HUES6 (cell line): ENCODE measurements around the gene SRM.
"Not testable (repeated sequence)": the region's sequence is repeated elsewhere in the genome, so short reads cannot be mapped to it uniquely, and the experiment has no call there.

ENCODE experiments used
- H3K27ac ChIP-seq: 2 replicates; pipeline ENCODE4 v1.7.0; 2013; ENCODE audit warnings: low read depth, mild to moderate bottlenecking, low read length, inconsistent platforms
- H3K27me3 ChIP-seq: 2 replicates; pipeline ENCODE4 v1.6.1; 2013; ENCODE audit warnings: low read length; ENCODE audit not compliant: control insufficient read depth, insufficient read depth
- H3K36me3 ChIP-seq: 2 replicates; pipeline ENCODE4 v1.6.1; 2013; ENCODE audit warnings: low read length; ENCODE audit not compliant: control insufficient read depth, insufficient read depth
- H3K4me1 ChIP-seq: 2 replicates; pipeline ENCODE4 v1.6.1; 2013; ENCODE audit warnings: low read length; ENCODE audit not compliant: control insufficient read depth, insufficient read depth
- H3K4me3 ChIP-seq: 2 replicates; pipeline ENCODE4 v1.5.1; 2013; ENCODE audit warnings: low read depth, low read length
- H3K9ac ChIP-seq: one replicate; pipeline ENCODE4 v1.6.1; 2013; ENCODE audit warnings: mild to moderate bottlenecking, low read length
- H3K9me3 ChIP-seq: 2 replicates; pipeline ENCODE4 v1.6.1; 2013; ENCODE audit warnings: low read depth, low read length; ENCODE audit not compliant: control insufficient read depth, insufficient read depth

Gene SRM

GRCh38 chr1:11042995-11043874, 16.6 kb downstream of the SRM start:
- Histone ChIP-seq H3K36me3 (no peaks in the 10 kb centered on the region), H3K27ac (no peak overlapping the region), H3K4me1 (0 out of 2 replicates have a peak, but pooled peaks cover 4% of the 10 kb centered on the region), H3K4me3 (no peak overlapping the region), H3K9me3 (no peaks in the 10 kb centered on the region), H3K9ac (no peak overlapping the region), H3K27me3 (0 out of 2 replicates have a peak, but pooled peaks cover 3% of the 10 kb centered on the region)

GRCh38 chr1:11042065-11042464, 17.8 kb downstream of the SRM start:
- H3K4me3 ChIP-seq: no peak overlapping the region
- 0 out of 2 replicates have a peak, but pooled peaks cover 4% of the 10 kb centered on the region for H3K4me1 ChIP-seq
- no peak overlapping the region for H3K9ac ChIP-seq
- H3K36me3 ChIP-seq: no peaks in the 10 kb centered on the region
- H3K27ac ChIP-seq: no peak overlapping the region
- no peaks in the 10 kb centered on the region for H3K9me3 ChIP-seq
- 0 out of 2 replicates have a peak, but pooled peaks cover 3% of the 10 kb centered on the region for H3K27me3 ChIP-seq

GRCh38 chr1:11041048-11041447, 18.8 kb downstream of the SRM start:
- no peak overlapping the region for H3K4me3 ChIP-seq
- no peak overlapping the region for H3K9ac ChIP-seq
- no peak overlapping the region for H3K27ac ChIP-seq
- H3K27me3 ChIP-seq: 0 out of 2 replicates have a peak, but pooled peaks cover 3% of the 10 kb centered on the region
- H3K36me3 ChIP-seq: no peaks in the 10 kb centered on the region
- no peaks in the 10 kb centered on the region for H3K9me3 ChIP-seq
- 0 out of 2 replicates have a peak, but pooled peaks cover 4% of the 10 kb centered on the region for H3K4me1 ChIP-seq

GRCh38 chr1:11040105-11040429, 19.8 kb downstream of the SRM start:
- H3K4me1 ChIP-seq, H3K27ac ChIP-seq, H3K27me3 ChIP-seq, H3K9me3 ChIP-seq, H3K36me3 ChIP-seq, H3K4me3 ChIP-seq, H3K9ac ChIP-seq: not testable (repeated sequence)

- Histone ChIP-seq H3K4me3 (no peak overlapping the region), H3K27ac (no peak overlapping the region), H3K4me1 (no peaks in the 10 kb centered on the region), H3K9ac (no peak overlapping the region), H3K27me3 (0 out of 2 replicates have a peak, but pooled peaks cover 3% of the 10 kb centered on the region), H3K9me3 (no peaks in the 10 kb centered on the region), H3K36me3 (no peaks in the 10 kb centered on the region)
These were observed 20.3 kb downstream of the SRM start for GRCh38 chr1:11039351-11040104.

- Histone ChIP-seq H3K27me3 (0 out of 2 replicates have a peak, but pooled peaks cover 3% of the 10 kb centered on the region), H3K9ac (no peak overlapping the region), H3K4me3 (no peak overlapping the region), H3K36me3 (no peaks in the 10 kb centered on the region), H3K4me1 (no peaks in the 10 kb centered on the region), H3K27ac (no peak overlapping the region), H3K9me3 (no peaks in the 10 kb centered on the region)
These were observed 22.1 kb downstream of the SRM start for GRCh38 chr1:11037740-11038182.

GRCh38 chr1:11037019-11037739, 22.6 kb downstream of the SRM start:
- H3K36me3 ChIP-seq, H3K27ac ChIP-seq, H3K4me1 ChIP-seq, H3K4me3 ChIP-seq, H3K27me3 ChIP-seq, H3K9me3 ChIP-seq, H3K9ac ChIP-seq: not testable (repeated sequence)

- Histone ChIP-seq H3K36me3 (peaks cover 20% of the 10 kb centered on the region), H3K9ac (no peak overlapping the region), H3K4me1 (peaks cover 6% of the 10 kb centered on the region; the same call in 1 of the 2 replicates), H3K4me3 (no peak overlapping the region), H3K27ac (no peak overlapping the region), H3K27me3 (no peaks in the 10 kb centered on the region), H3K9me3 (no peaks in the 10 kb centered on the region)
These were observed 28.1 kb downstream of the SRM start for GRCh38 chr1:11031624-11032262.

- H3K27me3 ChIP-seq: no peaks in the 10 kb centered on the region
- H3K27ac ChIP-seq: no peak overlapping the region
- no peak overlapping the region for H3K9ac ChIP-seq
- H3K9me3 ChIP-seq: no peaks in the 10 kb centered on the region
- peaks cover 6% of the 10 kb centered on the region; the same call in 1 of the 2 replicates for H3K4me1 ChIP-seq
- H3K36me3 ChIP-seq: peaks cover 29% of the 10 kb centered on the region
- no peak overlapping the region for H3K4me3 ChIP-seq
These were observed 29.0 kb downstream of the SRM start for GRCh38 chr1:11030865-11031264.

GRCh38 chr1:11028018-11028417, 31.8 kb downstream of the SRM start:
- peaks cover 57% of the 10 kb centered on the region for H3K36me3 ChIP-seq
- no peak overlapping the region for H3K9ac ChIP-seq
- no peak overlapping the region for H3K27ac ChIP-seq
- H3K4me1 ChIP-seq: peaks cover 6% of the 10 kb centered on the region; the same call in 1 of the 2 replicates
- H3K9me3 ChIP-seq: no peaks in the 10 kb centered on the region
- H3K27me3 ChIP-seq: no peaks in the 10 kb centered on the region
- H3K4me3 ChIP-seq: no peak overlapping the region
